HL-60/S4 treated with phorbol 12-myristate 13-acetate at 8.2 ng/mL for 4 days and 3 days (cell line): ENCODE measurements around the gene EWSR1.

Experiments used
- in situ Hi-C: fragments of 300-500 bp; cut with MboI; formaldehyde crosslinking; loops from 2 replicates; pipeline ENCODE4 v1.15.0; 2022; ENCODE audit warnings: low sequenced_read_pairs

The EWSR1 gene

DNA sequence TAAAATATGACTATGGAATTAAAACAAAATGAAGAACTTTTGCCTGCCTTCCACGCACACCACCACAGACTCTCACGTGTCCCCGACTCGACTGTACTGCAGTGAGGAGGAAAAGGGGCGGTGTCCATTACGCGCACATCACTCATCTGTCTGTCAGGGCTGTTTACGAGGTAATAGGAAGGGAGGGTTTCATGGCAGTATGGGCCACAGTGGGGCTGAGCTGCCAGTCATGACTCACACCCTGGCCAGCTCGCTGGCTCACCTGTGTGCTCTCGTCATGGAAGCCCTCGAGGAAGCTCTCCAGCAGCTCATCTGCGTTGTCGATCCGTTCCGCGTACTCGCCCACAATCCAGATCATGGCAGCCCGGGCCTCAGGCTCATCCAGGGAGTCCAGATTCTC, 80.9 kb downstream of the EWSR1 start:
- in situ Hi-C loops = no loop called here
